SU-DHL-6 (cell line): ENCODE data around the gene PDIA5.
A peak's percentile ranks its signal among the peaks of the same experiment; 100 is the strongest.

ENCODE experiments used
- H2AFZ ChIP-seq: fragments of 200-600 bp; sonication (generic); 2 replicates; pipeline ENCODE4 v1.6.1; 2014; ENCODE audit warnings: low read depth, mild to moderate bottlenecking, moderate library complexity, mixed read lengths, antibody characterized with exemption, low read length; ENCODE audit not compliant: severe bottlenecking
- H3F3A ChIP-seq: fragments of 200-600 bp; shearing (Covaris generic); 2 replicates; pipeline ENCODE4 v1.6.0; 2016; ENCODE audit warnings: antibody characterized with exemption, mild to moderate bottlenecking; ENCODE audit not compliant: insufficient read depth
- H3K27ac ChIP-seq: fragments of 200-600 bp; sonication (generic); 2 replicates; pipeline ENCODE4 v1.5.1; 2016; ENCODE audit warnings: low read depth, mild to moderate bottlenecking, low read length, moderate library complexity, mixed read lengths
- H3K27me3 ChIP-seq: fragments of 200-600 bp; sonication (generic), shearing (Covaris generic); 2 replicates; pipeline ENCODE4 v1.6.0; 2014; ENCODE audit warnings: mild to moderate bottlenecking, low read length
- H3K36me3 ChIP-seq: fragments of 200-600 bp; sonication (generic); 2 replicates; pipeline ENCODE4 v1.6.1; 2014; ENCODE audit warnings: mild to moderate bottlenecking, low read length, mixed read lengths
- H3K4me2 ChIP-seq: fragments of 300-600, 200-600 bp; shearing (Covaris generic), sonication (generic); 2 replicates; pipeline ENCODE4 v1.6.0; 2014; ENCODE audit warnings: low read length, low read depth, mild to moderate bottlenecking; ENCODE audit not compliant: poor library complexity, severe bottlenecking
- H3K4me3 ChIP-seq: fragments of 200-600 bp; sonication (generic); 2 replicates; pipeline ENCODE4 v1.5.1; 2014; ENCODE audit warnings: antibody characterized with exemption, low read length, mild to moderate bottlenecking, mixed read lengths; ENCODE audit not compliant: insufficient read depth, poor library complexity, severe bottlenecking
- H3K79me2 ChIP-seq: fragments of 200-600 bp; sonication (generic); 2 replicates; pipeline ENCODE4 v1.6.1; 2014; ENCODE audit warnings: mild to moderate bottlenecking, low read length, moderate library complexity; ENCODE audit not compliant: insufficient read depth
- H3K9ac ChIP-seq: fragments of 200-600 bp; sonication (generic); 2 replicates; pipeline ENCODE4 v1.7.0; 2014; ENCODE audit warnings: mild to moderate bottlenecking, low read length
- H3K9me2 ChIP-seq: fragments of 200-600 bp; sonication (generic); replicated peaks from 2 replicates; pipeline ENCODE4 v1.6.1; 2014; ENCODE audit warnings: low read length; ENCODE audit not compliant: insufficient read depth
- H3K9me3 ChIP-seq: fragments of 200-600 bp; sonication (generic); 2 replicates; pipeline ENCODE4 v1.6.1; 2014; ENCODE audit warnings: low read length, mixed read lengths; ENCODE audit not compliant: insufficient read depth
- H4K20me1 ChIP-seq: fragments of 200-600 bp; sonication (generic); 2 replicates; pipeline ENCODE4 v1.6.1; 2014; ENCODE audit warnings: low read depth, mild to moderate bottlenecking, antibody characterized with exemption, low read length, moderate library complexity, mixed read lengths
- EZH2phosphoT487 ChIP-seq: fragments of 200-600 bp; sonication (generic), shearing (Covaris generic); conservative IDR thresholded peaks from 2 replicates; pipeline ENCODE4 v1.6.1; 2018; ENCODE audit warnings: mild to moderate bottlenecking, antibody characterized with exemption, low read length, moderate library complexity, mixed read lengths
- TF ChIP-seq, protein P1 (sequence below): fragments of 200-600 bp; sonication (generic); IDR thresholded peaks from one replicate; pipeline ENCODE4 v1.5.1; 2017; ENCODE audit warnings: antibody characterized with exemption, mild to moderate bottlenecking, low read length, moderate library complexity; ENCODE audit not compliant: insufficient read depth, poor library complexity, severe bottlenecking

Gene PDIA5

DNA sequence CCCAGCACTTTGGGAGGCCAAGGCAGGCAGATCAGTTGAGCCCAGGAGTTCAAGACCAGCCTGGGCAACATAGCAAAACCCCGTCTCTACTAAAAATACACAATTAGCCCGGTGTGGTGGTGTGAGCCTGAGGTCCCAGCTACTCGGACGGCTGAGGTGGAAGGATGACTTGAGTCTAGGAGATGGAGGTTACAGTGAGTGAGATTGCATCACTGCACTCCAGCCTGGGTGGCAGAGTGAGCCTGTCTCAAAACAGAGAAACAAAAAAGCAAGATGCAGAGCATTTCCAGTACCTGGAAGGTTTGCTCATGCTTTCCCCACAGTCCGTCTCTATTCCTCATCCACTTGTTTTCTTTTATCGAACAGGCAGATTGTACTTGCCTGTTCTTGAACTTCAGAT is 3.8 kb upstream of the PDIA5 start:
- H3K9me3 ChIP-seq, result no peaks in the 10 kb centered on the region
- 0 out of 2 replicates have a peak, but pooled peaks cover 3% of the 10 kb centered on the region for H4K20me1 ChIP-seq
- TF ChIP-seq, protein P1, sequence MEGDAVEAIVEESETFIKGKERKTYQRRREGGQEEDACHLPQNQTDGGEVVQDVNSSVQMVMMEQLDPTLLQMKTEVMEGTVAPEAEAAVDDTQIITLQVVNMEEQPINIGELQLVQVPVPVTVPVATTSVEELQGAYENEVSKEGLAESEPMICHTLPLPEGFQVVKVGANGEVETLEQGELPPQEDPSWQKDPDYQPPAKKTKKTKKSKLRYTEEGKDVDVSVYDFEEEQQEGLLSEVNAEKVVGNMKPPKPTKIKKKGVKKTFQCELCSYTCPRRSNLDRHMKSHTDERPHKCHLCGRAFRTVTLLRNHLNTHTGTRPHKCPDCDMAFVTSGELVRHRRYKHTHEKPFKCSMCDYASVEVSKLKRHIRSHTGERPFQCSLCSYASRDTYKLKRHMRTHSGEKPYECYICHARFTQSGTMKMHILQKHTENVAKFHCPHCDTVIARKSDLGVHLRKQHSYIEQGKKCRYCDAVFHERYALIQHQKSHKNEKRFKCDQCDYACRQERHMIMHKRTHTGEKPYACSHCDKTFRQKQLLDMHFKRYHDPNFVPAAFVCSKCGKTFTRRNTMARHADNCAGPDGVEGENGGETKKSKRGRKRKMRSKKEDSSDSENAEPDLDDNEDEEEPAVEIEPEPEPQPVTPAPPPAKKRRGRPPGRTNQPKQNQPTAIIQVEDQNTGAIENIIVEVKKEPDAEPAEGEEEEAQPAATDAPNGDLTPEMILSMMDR, result no peak
- TF ChIP-seq EZH2phosphoT487, result no peak
- no peaks in the 10 kb centered on the region for H3K36me3 ChIP-seq
- no peaks in the 10 kb centered on the region for H3K9me2 ChIP-seq
- H3K4me2 ChIP-seq, result no peak overlapping the region
- no peak overlapping the region for H2AFZ ChIP-seq
- H3K4me3 ChIP-seq, result no peak overlapping the region
- no peaks in the 10 kb centered on the region for H3F3A ChIP-seq
- no peak overlapping the region for H3K9ac ChIP-seq
- no peaks in the 10 kb centered on the region for H3K27me3 ChIP-seq
- H3K27ac ChIP-seq, result no peak overlapping the region
- H3K79me2 ChIP-seq, result peaks cover 8% of the 10 kb centered on the region; the same call in 1 of the 2 replicates

DNA sequence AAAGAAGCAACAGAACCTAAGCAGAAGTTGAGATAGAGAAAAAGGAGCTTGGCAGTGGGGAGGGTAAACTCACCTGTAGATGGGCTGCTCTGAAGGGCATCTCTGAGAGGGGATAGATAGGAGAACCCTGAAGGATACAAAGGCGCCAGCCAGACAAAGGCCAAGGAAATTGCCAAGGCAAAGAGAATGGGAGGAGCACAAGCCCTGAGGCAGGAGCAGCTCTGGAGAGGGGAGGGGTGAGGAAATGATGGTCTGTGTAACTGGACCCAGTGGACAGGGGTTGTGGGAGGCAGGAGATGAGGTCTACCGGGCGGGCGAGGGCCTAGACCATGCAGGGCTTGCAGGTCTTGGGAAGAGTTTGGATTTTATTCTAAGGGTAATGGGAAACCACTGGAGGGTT is 2.3 kb upstream of the PDIA5 start:
- no peaks in the 10 kb centered on the region for H3K9me2 ChIP-seq
- peaks cover 3% of the 10 kb centered on the region; the same call in 1 of the 2 replicates for H4K20me1 ChIP-seq
- no peaks in the 10 kb centered on the region for H3F3A ChIP-seq
- H3K4me2 ChIP-seq, result no peak overlapping the region
- H3K9me3 ChIP-seq, result no peaks in the 10 kb centered on the region
- TF ChIP-seq, protein P1, result no peak
- no peak for TF ChIP-seq EZH2phosphoT487
- H3K36me3 ChIP-seq, result no peaks in the 10 kb centered on the region
- peaks cover 23% of the 10 kb centered on the region; the same call in 1 of the 2 replicates for H3K79me2 ChIP-seq
- H3K9ac ChIP-seq, result no peak overlapping the region
- H3K27ac ChIP-seq, result no peak overlapping the region
- H2AFZ ChIP-seq, result no peak overlapping the region
- H3K4me3 ChIP-seq, result no peak overlapping the region
- H3K27me3 ChIP-seq, result no peaks in the 10 kb centered on the region

DNA sequence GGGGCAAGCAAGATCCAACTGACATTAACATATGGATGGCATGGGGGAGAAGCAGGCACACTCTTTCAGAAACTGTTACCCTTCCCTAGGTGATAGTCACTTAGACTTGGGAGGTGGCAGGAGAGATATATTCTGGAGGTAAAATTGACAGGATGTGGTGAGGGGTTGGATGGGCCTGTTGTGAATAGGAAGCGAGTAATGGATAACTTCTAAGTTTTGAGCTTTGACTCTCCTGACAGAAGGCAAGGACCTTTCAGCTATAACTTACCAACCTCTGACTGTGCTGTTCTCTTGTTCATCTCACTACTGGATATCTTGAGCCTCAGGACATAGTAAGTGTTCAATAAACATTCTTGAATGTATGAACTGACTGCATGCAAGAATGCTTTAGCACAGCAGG is 1.9 kb upstream of the PDIA5 start:
- TF ChIP-seq EZH2phosphoT487, result no peak
- TF ChIP-seq, protein P1, result no peak
- no peak overlapping the region for H3K4me2 ChIP-seq

DNA sequence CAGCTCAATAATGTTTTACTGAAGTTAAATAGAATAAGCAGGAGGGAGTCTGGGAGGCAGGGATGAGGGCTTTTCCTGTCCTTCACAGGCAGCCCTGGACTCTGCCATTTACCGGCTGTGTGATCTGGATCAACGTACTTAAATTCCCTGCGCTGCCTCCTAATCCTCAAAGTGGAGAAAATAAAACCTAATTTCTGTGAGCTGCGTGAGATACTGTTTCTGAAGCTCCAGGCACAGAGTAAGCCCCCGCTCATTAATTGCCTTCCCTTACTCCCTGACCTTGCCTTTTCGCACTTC is 278 bp upstream of the PDIA5 start:
- peaks cover 29% of the 10 kb centered on the region; the same call in 1 of the 2 replicates for H3K79me2 ChIP-seq
- H3K9ac ChIP-seq, result no peak overlapping the region
- no peak for TF ChIP-seq EZH2phosphoT487
- TF ChIP-seq, protein P1, result no peak
- H3K4me2 ChIP-seq, result peak overlapping the region; percentile 73
- no peaks in the 10 kb centered on the region for H3K9me3 ChIP-seq
- no peaks in the 10 kb centered on the region for H3K27me3 ChIP-seq
- peak overlapping the region; percentile 49 for H2AFZ ChIP-seq
- no peaks in the 10 kb centered on the region for H3K36me3 ChIP-seq
- no peaks in the 10 kb centered on the region for H3K9me2 ChIP-seq
- H3K27ac ChIP-seq, result no peak overlapping the region
- H3F3A ChIP-seq, result no peaks in the 10 kb centered on the region
- H3K4me3 ChIP-seq, result peak overlapping the region; percentile 78
- H4K20me1 ChIP-seq, result peaks cover 3% of the 10 kb centered on the region; the same call in 1 of the 2 replicates

More for the DNA sequence above, 1.9 kb upstream of the PDIA5 start:
- H3K9me3 ChIP-seq, result no peaks in the 10 kb centered on the region
- no peaks in the 10 kb centered on the region for H3K27me3 ChIP-seq
- H3K27ac ChIP-seq, result no peak overlapping the region
- no peaks in the 10 kb centered on the region for H3K36me3 ChIP-seq
- H4K20me1 ChIP-seq, result peaks cover 3% of the 10 kb centered on the region; the same call in 1 of the 2 replicates
- no peak overlapping the region for H2AFZ ChIP-seq
- H3K9me2 ChIP-seq, result no peaks in the 10 kb centered on the region
- no peaks in the 10 kb centered on the region for H3F3A ChIP-seq
- no peak overlapping the region for H3K4me3 ChIP-seq
- no peak overlapping the region for H3K9ac ChIP-seq
- peaks cover 24% of the 10 kb centered on the region; the same call in 1 of the 2 replicates for H3K79me2 ChIP-seq
